HUDEP-2 (cell line): Measurements from ENCODE around the gene TMEM123.
"Not testable (repeated sequence)": the region's sequence is repeated elsewhere in the genome, so short reads cannot be mapped to it uniquely, and the experiment has no call there.

ENCODE experiments used
- DNase-seq, 76 experiments: peaks; one replicate each; lab custom pipeline; 2025; ENCODE audit not compliant: unreplicated experiment in 76 of 76; lab: John Stamatoyannopoulos, UW

The TMEM123 gene

DNA sequence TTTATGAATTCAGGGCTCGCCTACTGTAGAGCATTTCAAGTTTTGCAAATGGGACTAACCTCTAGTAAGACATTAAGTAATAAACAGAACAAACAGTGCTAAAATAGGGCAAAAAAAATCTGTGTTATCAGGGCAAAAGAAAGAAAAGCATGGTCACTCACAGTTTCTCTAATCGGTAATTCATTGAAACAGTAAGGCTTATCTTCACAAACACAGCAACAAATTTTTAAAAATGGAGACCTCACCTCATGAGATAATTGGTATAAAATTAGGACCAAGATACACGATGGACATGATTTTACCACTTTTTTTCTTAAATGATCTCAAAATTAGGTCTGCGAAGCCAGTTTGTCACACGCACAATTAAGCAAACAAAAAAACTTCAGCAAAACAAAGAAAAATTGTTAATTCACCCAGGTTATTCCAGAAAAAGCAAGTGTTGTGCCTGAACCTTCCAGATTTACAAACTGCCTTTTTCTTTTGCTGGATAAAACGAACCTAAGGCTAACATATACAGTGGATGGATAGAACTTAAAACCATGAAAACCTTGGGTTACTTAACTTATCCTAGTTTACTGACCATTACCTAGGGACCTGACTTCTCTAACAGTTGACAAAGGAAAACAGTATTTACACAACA lies 1.4 kb downstream of the TMEM123 start:
- peak in 3 of 76 experiments; percentile 8 to 27 (median 11) for DNase-seq

DNA sequence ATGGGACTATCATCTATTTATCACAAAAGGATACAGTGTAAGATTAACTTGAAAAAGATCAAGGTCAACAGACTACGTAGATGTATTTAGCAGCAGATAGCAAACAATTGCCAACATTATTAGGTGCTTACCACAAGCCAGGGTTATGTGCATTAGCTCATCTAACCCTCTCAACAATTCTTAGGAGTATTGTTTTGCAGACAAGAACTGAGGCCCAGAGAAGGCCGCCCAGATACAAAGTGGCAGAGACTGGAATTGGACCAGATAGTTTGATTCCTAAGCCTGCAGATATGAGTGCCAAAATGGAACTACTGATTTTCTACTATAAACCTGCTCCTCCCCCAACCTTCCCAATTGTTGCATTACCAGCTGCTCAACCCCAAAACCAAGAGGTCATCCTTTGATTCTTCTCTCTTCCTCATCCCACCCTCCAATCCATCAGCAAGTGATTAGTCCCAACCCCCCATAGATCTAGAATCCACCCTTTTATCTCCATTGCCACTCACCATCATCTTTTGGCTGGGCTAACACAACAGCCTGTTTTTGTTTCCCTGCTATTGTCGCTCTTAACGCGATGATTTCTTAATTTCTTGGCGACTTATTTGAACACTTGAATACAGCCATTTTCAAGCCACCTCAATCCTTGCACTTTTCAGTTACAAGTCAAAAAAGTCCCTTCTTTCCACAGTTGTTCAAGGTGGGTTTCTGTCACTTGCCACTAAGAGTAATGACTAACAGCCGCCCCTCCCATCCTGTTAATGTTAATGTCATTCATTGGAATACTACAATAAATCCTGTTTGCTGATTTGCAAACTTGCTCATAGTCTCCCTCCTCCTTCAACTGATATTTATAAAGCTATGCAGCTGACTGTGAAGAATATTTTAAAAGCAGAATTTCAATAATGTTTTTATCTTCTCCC lies 2.7 kb downstream of the TMEM123 start:
- DNase-seq, result no peak

DNA sequence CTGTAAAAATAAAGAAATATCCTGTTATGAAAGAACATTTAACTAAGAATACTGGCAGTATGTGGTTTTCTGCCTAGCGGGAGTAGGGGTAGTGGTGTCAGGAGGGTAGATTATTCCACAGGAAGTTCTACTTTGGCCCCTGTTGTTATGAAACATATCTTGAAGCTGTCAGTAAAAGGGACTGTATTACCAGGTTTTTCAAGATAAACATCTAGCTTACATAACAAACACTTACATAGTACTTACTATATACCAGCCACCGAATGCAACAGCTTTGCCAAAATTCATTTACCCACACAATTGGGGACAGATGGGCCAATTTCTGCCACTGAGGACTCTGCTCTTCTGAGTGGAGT lies 3.7 kb downstream of the TMEM123 start:
- DNase-seq, result no peak

DNA sequence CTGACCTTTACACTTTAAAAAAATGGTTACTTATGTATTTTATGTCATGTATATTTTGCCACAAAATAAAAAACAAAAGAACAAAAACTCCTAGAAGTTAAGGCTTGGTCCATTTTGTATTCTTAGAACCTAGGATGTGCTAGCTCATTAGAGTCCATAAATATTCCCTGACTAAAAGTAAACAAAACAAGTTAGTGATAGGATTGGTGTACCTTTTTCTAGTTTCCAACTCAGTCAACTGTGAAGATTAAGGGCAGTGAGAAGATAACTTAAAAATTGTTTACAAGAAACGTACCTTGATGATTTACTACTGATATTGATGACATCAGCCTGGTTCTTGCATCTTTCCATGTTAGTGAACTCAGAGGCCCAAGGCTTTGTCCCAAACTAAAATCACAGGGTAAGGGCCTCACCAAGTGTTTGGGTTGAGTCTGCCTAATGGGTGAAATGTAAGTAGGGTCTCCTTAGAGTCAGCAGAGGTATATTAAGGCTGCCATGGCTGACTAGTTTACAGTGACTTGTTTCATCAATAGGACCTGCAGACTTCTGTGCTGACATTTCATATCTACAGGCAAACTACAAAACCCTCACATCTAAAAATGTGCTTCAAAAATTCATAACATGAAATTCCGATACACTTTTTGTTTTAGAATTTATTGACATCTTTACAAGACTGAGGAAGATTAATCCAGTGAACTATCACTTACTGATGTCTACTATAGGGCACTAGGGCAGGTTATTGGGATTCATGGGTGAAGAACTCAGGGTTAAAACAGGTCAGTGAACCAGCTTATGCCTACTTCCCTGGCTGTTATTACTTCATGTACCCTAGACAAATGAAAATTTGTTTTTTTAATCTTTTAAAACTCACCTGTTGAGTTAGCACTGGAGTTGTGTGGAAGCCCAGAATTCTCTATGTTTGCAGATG lies 4.4 kb downstream of the TMEM123 start:
- no peak for DNase-seq

DNA sequence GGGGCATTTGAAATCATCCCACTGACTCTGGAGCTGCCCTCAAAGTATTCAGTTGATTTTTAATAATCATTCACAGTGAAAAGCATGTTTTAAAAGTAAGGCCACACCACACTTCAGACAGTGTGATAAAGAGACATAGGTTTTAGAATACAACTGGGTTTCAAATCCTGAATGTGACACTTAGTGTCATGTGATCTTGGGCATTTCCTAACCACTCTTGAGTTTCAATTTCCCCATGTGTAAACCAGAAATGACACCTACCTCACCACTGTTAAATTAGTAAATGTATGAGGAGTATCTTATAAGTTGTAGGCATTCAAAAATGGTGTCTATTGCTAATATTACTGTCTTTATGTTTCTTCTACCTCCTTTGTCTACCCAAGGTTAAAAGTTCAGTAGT lies 5.4 kb downstream of the TMEM123 start:
- no peak for DNase-seq

DNA sequence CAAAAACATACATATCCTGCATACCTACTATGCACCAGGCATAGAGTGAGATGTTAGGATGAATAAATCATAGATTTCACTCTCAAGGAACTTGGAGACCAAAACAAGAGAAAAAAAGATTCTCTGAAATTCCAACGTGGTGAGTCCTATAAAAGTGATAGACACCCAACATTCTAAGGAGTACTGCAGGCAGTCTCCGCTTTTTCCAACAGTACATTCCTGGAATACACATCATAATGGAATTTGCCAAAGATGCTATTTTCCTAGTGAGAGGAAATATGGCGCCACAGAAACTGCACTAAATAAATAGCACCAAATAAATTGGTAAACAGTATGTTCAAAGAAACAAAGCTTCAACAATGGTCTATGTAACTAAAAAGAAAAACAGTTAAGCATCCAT lies 6.0 kb downstream of the TMEM123 start:
- no peak for DNase-seq

DNA sequence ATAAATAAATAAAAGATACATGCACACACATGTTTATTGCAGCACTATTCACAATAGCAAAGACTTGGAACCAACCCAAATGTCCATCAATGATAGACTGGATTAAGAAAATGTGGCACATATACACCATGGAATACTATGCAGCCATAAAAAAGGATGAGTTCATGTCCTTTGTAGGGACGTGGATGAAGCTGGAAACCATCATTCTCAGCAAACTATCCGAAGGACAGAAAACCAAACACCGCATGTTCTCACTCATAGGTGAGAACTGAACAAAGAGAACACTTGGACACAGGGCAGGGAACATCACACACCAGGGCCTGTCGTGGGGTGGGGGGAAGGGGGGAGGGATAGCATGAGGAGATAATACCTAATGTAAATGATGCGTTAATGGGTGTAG lies 7.9 kb downstream of the TMEM123 start:
- DNase-seq, result not testable (repeated sequence)

DNA sequence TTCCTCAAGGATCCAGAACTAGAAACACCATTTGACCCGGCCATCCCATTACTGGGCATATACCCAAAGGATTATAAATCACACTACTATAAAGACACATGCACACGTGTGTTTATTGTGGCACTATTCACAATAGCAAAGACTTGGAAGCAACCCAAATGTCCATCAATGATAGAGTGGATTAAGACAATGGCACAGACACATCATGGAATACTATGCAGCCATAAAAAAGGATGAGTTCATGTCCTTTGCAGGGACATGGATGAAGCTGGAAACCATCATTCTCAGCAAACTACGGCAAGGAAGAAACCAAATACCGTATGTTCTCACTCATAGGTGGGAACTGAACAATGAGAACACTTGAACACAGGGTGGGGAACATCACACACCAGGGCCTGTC lies 8.4 kb downstream of the TMEM123 start:
- DNase-seq, result not testable (repeated sequence)

DNA sequence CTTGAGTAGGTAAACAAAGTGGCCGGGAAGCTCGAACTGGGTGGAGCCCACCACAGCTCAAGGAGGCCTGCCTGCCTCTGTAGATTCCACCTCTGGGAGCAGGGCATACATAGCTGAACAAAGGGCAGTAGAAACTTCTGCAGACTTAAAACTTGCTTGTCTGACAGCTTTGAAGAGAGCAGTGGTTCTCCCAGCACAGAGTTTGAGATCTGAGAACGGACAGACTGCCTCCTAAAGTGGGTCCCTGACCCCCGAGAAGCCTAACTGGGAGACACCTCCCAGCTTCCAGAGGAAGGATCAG lies 13.6 kb downstream of the TMEM123 start:
- not testable (repeated sequence) for DNase-seq

DNA sequence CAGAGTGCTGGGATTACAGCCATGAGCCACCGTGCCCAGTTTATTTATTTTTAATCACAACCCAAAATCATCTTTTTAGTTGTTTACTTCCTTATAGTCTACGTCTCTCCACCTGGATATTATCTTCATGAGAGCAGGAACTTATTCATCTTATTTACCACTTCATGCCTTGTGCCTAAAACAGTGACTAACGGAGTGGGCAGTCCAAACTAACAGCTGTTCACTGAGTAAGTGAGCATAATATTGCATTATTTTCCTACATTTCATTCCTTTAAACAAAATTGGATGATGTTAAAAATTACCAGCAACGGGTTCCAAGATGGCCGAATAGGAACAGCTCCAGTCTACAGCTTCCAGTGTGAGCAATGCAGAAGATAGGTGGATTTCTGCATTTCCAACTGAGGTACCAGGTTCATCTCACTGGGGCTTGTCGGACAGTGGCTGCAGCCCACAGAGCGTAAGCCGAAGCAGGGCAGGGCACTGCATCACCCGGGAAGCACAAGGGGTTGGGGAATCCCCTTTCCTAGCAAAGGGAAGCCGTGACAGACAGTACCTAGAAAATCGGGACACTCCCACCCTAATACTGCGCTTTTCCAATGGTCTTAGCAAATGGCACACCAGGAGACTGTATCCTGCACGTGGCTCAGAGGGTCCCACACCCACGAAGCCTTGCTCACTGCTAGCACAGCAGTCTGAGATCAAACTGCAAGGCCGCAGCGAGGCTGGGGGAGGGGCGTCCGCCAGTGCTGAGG lies 14.1 kb downstream of the TMEM123 start:
- no peak for DNase-seq

DNA sequence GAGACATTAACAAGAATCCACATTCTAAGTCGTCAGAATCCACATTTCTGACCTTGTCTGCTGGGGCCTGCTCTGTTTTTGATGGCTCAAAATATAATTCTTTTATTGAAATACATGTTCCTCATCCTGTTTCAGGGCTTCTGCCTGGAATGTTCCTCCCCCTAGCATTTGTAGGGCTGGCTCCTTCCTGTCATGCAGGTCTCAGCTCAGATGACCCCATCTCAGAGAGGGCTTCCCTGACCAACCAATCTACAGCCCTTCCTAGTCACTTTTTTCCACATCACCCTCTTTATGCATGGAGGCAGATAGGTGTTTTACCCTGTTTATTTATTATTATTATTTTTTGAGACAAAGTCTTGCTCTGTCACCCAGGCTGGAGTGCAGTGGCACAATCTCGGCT lies 14.8 kb downstream of the TMEM123 start:
- DNase-seq, result no peak

DNA sequence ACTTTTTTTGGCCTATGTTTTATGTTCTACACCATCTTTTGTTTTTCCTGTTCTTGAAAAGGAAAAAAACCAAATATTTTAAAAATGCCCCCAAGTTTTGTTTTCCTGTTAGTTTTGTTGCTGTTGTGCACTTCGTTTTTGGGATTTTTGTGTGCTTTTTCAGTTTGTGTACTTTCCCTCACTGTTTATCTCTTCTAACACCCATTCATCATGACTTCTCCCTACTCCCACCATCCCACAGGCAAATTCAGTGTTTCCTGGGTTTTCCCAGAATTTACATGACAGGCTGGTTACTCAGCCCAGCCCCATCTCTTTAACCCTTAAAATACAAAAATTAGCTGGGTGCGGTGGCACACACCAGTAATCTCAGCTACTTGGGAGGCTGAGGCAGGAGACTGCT lies 15.6 kb downstream of the TMEM123 start:
- DNase-seq, result no peak

DNA sequence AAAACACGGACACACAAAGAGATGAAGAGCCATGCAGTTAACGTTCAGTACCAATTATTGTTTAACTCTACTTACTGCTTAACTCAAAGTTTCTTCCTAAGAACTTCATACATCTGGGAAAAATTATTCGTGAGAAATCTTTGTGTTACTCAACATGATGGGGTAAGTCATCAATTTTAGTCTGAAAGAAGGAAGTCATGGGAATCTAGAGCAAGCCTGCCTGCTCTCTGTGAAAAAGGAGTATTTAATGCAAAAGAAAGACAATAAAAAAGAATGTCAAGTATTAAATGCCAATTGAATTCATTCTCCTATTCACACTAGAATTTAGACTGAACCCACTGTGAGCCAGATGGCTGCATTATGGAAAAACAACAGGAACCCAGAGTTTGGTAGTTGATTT lies 16.0 kb downstream of the TMEM123 start:
- no peak for DNase-seq

DNA sequence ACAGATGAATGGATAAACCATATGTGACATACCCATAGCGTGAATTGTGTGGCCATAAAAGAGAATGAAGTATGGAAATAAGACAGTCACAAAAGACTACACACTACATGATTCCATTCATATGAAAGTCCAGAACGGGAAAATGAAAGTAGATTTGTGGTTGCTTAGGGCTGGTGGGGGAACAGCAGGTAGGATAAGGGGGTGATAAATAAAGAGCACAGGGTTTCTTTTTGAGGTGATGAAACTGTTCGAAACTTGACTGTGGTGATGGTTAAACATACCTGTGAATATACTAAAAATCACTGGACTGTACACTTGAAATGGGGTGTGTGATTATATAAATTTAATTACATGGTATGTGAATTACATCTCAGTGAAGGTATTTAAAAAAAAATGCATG lies 16.9 kb downstream of the TMEM123 start:
- no peak for DNase-seq

DNA sequence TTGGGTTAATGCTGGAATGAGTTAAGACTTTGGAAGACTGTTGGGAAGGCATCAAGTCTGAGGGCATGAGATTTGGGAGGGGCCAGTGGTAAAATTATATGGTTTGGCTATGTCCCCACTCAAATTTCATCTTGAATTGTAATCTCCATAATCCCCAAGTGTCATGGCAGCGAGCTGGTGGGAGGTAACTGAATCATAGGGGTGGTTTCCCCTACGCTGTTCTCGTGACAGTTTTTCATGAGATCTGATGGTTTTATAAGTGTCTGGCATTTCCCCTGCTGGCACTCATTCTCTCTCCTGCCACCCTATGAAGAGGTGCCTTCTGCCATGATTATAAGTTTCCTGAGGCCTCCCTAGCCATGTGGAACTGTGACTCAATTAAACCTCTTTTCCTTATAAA lies 19.0 kb downstream of the TMEM123 start:
- not testable (repeated sequence) for DNase-seq

DNA sequence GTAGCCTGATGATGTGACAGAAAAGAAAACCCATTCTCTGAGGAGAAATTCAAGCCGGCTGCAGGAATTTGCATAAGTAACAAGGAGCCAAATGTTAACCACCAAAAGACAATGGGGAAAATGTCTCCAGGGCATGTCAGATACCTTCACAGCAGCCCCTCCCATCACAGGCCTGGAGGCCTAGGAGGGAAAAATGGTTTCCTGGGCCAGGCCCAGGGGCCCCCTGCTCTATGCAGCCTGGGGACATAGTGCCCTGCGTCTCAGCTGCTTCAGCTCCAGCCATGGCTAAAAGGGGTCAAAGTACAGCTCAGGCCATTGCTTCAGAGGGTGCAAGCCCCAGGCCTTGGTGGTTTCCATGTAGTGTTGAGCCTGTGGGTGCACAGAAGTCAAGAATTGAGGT lies 20.0 kb downstream of the TMEM123 start:
- DNase-seq, result not testable (repeated sequence)

DNA sequence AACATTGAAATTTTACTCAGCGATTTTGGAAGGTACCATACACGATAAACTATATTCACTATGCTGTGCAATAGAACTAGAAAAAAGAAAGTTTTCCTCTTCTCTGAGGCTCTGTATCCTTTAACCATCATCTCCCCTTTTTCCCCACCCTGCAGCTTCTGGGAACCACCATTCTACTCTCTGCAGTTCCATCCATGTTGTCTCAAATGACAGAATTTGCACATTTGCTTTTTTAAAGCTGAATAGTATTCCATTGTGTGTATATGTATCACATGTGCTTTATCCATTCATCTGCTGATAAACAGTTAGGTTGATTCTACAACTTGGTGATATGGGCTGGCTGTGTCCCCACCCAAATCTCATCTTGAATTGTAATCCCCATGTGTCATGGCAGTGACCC lies 21.2 kb downstream of the TMEM123 start:
- no peak for DNase-seq

DNA sequence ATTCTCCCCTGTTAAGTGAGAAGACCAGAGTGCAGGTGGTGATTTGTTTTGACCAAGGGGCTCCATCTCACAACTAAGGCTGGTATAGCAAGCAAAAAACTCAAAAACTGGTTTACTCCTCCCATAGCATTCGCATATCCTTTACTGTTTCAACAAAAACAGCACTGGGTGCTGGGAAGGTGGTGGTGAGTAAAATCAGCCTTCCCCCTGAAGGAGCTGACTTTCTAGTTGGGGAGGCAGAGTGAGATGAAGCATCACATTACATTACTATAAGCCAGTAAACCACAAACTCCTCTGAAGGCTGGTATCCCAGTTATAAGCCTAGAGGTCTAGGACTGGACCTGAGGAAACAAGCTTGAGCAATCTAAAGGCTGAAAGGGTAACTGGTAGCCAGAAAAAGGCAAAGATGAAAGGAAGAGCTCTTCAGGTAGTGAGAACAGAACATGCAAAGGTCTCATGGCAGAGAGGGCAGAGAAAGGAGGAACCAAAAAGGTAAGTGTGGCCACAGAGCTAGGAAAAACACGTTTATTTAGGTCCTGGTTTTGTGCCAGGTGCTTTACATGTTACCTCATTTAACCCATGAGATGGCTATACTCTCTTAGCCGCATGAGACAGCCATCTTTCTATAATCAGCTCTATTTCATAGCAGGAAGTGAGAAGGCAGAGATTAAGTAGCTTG lies 22.3 kb downstream of the TMEM123 start:
- DNase-seq, result no peak

DNA sequence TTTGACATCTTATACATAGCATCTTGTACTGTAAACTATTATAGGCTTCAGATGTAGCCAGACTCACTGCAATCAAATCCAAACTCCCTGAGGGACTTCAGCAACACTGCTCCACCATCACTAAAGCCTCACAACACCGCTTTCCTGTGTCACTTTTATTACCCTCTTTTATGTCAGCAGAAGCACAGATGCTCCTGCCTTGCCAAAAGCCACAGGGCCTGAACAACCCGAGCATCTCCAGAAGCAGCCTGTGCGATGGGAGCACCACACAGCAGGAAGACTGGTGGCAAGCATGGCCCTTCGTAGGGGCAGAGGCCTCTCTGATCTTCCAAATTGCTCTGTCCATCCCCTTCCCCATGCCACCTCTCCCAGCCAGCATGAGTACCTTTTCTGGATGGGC lies 22.9 kb downstream of the TMEM123 start:
- DNase-seq, result no peak

DNA sequence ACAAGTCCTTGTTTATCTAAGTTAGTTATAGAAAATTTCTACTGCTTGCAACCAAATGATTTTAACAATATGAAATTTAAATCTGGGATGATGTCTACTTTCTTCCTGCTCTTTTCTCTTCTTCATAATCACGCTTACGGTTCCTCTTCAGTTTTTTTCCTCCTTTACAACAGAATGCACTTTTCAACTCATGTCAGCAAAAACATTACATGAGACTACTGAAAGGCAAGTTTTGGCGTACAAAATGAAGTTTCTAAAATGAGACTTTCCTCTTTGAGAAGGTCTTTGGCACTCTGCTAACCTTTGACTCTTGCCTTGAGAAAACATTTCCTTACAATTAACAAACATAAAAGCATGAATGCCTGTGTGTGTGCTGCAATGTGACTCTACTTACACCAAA lies 23.3 kb downstream of the TMEM123 start:
- no peak for DNase-seq
